SK-N-SH (cell line): ENCODE data around the gene THUMPD2. TPM values are rescaled to one million over a fixed set of nuclear protein-coding genes. Genes with fewer than 3 reads are reported as not detected.

ENCODE experiments used
- CTCF ChIA-PET: fragments of 300-600, 350-600 bp; formaldehyde crosslinking; extraction: SDS; loops from one replicate; lab custom pipeline; 2021; lab: Yijun Ruan, JAX
- POLR2A ChIA-PET: fragments of 350-600 bp; sonication (Branson Sonifier 250); formaldehyde crosslinking; extraction: SDS; loops from one replicate; lab custom pipeline; 2020; ENCODE audit warnings: antibody characterized with exemption, inconsistent platforms; lab: Yijun Ruan, JAX
- DNase-seq: peaks from one replicate; pipeline ENCODE4 v3.0.0; 2012
- H2AFZ ChIP-seq: fragments of 200-600 bp; sonication (generic); 2 replicates; pipeline ENCODE4 v1.8.1; 2016; ENCODE audit warnings: antibody characterized with exemption, mild to moderate bottlenecking, low read depth
- H3F3A ChIP-seq: fragments of 200-600 bp; sonication (generic); replicated peaks from 2 replicates; pipeline ENCODE3; 2016; ENCODE audit warnings: antibody characterized with exemption, mild to moderate bottlenecking; ENCODE audit not compliant: insufficient read depth
- H3K27ac ChIP-seq, 2 experiments: fragments of 200-500 bp in 1 of 2; fragments of 200-600 bp in 1 of 2; sonication (Bioruptor generic) in 1 of 2; sonication (generic), shearing (Covaris generic) in 1 of 2; 2 replicates each; pipeline versions ENCODE4 v1.5.1 to v1.6.1; 2014 to 2016; ENCODE audit warnings: low read depth in 2 of 2, inconsistent platforms in 1 of 2, low read length in 1 of 2, mild to moderate bottlenecking in 1 of 2, mixed read lengths in 1 of 2
- H3K27me3 ChIP-seq: fragments of 200-600 bp; sonication (generic), shearing (Covaris generic); 2 replicates; pipeline ENCODE4 v1.6.1; 2016; ENCODE audit warnings: mixed run types; ENCODE audit not compliant: insufficient read depth
- H3K36me3 ChIP-seq, 2 experiments: fragments of 200-500 bp in 1 of 2; fragments of 200-600 bp in 1 of 2; sonication (Bioruptor generic) in 1 of 2; sonication (generic) in 1 of 2; replicated peaks in 1 of 2; 2 replicates each; pipeline versions ENCODE3 to v1.5.1; 2014 to 2016; ENCODE audit warnings: low read length in 1 of 2, mild to moderate bottlenecking in 1 of 2; ENCODE audit not compliant: insufficient read depth in 2 of 2, control insufficient read depth in 1 of 2
- H3K4me1 ChIP-seq, 2 experiments: fragments of 200-500 bp in 1 of 2; fragments of 200-600 bp in 1 of 2; sonication (Bioruptor generic) in 1 of 2; sonication (generic), shearing (Covaris generic) in 1 of 2; 2 replicates each; pipeline versions ENCODE4 v1.5.1 to v1.6.1; 2014 to 2016; ENCODE audit warnings: low read depth in 1 of 2, low read length in 1 of 2, mixed run types in 1 of 2; ENCODE audit not compliant: insufficient read depth in 2 of 2, control insufficient read depth in 1 of 2
- H3K4me2 ChIP-seq: fragments of 200-600 bp; sonication (generic), shearing (Covaris generic); 2 replicates; pipeline ENCODE4 v1.6.1; 2017; ENCODE audit warnings: mixed run types
- H3K4me3 ChIP-seq, 2 experiments: fragments of 200-500 bp in 1 of 2; fragments of 200-600 bp in 1 of 2; sonication (Bioruptor generic) in 1 of 2; sonication (generic), shearing (Covaris generic) in 1 of 2; 2 replicates each; pipeline versions ENCODE4 v1.5.1 to v1.8.1; 2014 to 2016; ENCODE audit warnings: low read depth in 2 of 2, inconsistent platforms in 1 of 2, low read length in 1 of 2, mild to moderate bottlenecking in 1 of 2, mixed read lengths in 1 of 2, moderate library complexity in 1 of 2
- H3K79me2 ChIP-seq: fragments of 200-600 bp; sonication (generic); 2 replicates; pipeline ENCODE4 v1.8.1; 2017; ENCODE audit warnings: mild to moderate bottlenecking; ENCODE audit not compliant: insufficient read depth
- H3K9ac ChIP-seq: fragments of 200-600 bp; sonication (generic); 2 replicates; pipeline ENCODE4 v1.6.1; 2017; ENCODE audit warnings: mixed run types
- H3K9me2 ChIP-seq: fragments of 200-600 bp; sonication (generic); 2 replicates; pipeline ENCODE4 v1.6.1; 2017; ENCODE audit warnings: mixed run types
- H3K9me3 ChIP-seq: fragments of 200-600 bp; sonication (generic); 2 replicates; pipeline ENCODE4 v1.6.1; 2017; ENCODE audit warnings: mixed run types, mild to moderate bottlenecking, moderate library complexity
- H4K20me1 ChIP-seq: fragments of 200-600 bp; sonication (generic); 2 replicates; pipeline ENCODE4 v1.6.1; 2017; ENCODE audit warnings: mild to moderate bottlenecking, mixed run types; ENCODE audit not compliant: insufficient read depth
- CHD2 ChIP-seq: fragments of 150-350 bp; IDR thresholded peaks from 2 replicates; pipeline ENCODE4 v1.6.1; 2018; ENCODE audit warnings: low read length; ENCODE audit not compliant: partially characterized antibody
- EP300 ChIP-seq, 2 experiments: IDR thresholded peaks; 2 replicates each; pipeline versions ENCODE4 v1.4.0 to v1.6.1; 2012; ENCODE audit warnings: borderline replicate concordance in 1 of 2, low read depth in 1 of 2, low read length in 1 of 2
- FOSL2 ChIP-seq: IDR thresholded peaks from 2 replicates; pipeline ENCODE4 v1.4.0; 2012; ENCODE audit warnings: low read depth, mild to moderate bottlenecking, moderate library complexity, borderline replicate concordance
- GABPA ChIP-seq: IDR thresholded peaks from 2 replicates; pipeline ENCODE4 v1.4.0; 2012; ENCODE audit warnings: low read depth, mild to moderate bottlenecking
- GATA2 ChIP-seq: sonication (generic); formaldehyde crosslinking; IDR thresholded peaks from 2 replicates; pipeline ENCODE4 v1.5.0; 2020; ENCODE audit warnings: mild to moderate bottlenecking, missing genetic modification reagents
- NRF1 ChIP-seq: IDR thresholded peaks from 2 replicates; pipeline ENCODE4 v1.6.1; 2012; ENCODE audit warnings: low read depth, mild to moderate bottlenecking, low read length
- RAD21 ChIP-seq: IDR thresholded peaks from 2 replicates; pipeline ENCODE4 v1.6.1; 2012; ENCODE audit warnings: mild to moderate bottlenecking, low read length
- REST ChIP-seq: IDR thresholded peaks from 2 replicates; pipeline ENCODE4 v1.6.1; 2012; ENCODE audit warnings: mild to moderate bottlenecking, low read depth, low read length, moderate library complexity
- RFX5 ChIP-seq: IDR thresholded peaks from 2 replicates; pipeline ENCODE4 v1.6.1; 2012; ENCODE audit warnings: mild to moderate bottlenecking, improper control_type of control experiment, low read length
- SMC3 ChIP-seq: IDR thresholded peaks from 2 replicates; pipeline ENCODE4 v1.6.1; 2012; ENCODE audit warnings: low read depth, low read length, improper control_type of control experiment
- TCF12 ChIP-seq: IDR thresholded peaks from 2 replicates; pipeline ENCODE4 v1.4.0; 2012
- YY1 ChIP-seq: IDR thresholded peaks from 2 replicates; pipeline ENCODE4 v1.4.0; 2012; ENCODE audit warnings: low read depth, mild to moderate bottlenecking
- WGBS: methylation state at CpG from one replicate; pipeline ENCODE4 v1.1.6; 2017; ENCODE audit warnings: low lambda C conversion rate; 5-methylcytosine and 5-hydroxymethylcytosine counted together
- polyA plus RNA-seq, 3 experiments: library from polyadenylated mRNA; depleted of rRNA; stranded (reverse); fragments of >200 nt; gene quantifications; 2 replicates each; pipeline ENCODE4 v1.2.3, GENCODE V29; 2012
- TF ChIP-seq, protein P1 (sequence below): IDR thresholded peaks from 2 replicates; pipeline ENCODE4 v1.4.0; 2012; ENCODE audit warnings: low read depth, borderline replicate concordance
- TF ChIP-seq, protein P2 (sequence below): IDR thresholded peaks from 2 replicates; pipeline ENCODE4 v1.4.0; 2012; ENCODE audit warnings: low read depth, borderline replicate concordance

THUMPD2 gene
- polyA plus RNA-seq, 1 of the 3 experiments (the other 2 are of a cell fraction): 5.3 TPM

GRCh38 chr2:39712953-39713352 is 66.1 kb downstream of the THUMPD2 start:
- DNase-seq: no peak
- no peaks in the 10 kb centered on the region for H4K20me1 ChIP-seq
- H3F3A ChIP-seq: no peaks in the 10 kb centered on the region
- peaks cover 0 to 3% of the 10 kb centered on the region in 2 experiments; a peak in 2 of 4 replicates for H3K4me1 ChIP-seq
- ChIA-PET CTCF (interaction anchor here (1.6 to 10.8 kb wide), 2 partner anchors 15 to 16 kb away, joined by 4 to 88 read pairs; no protein-coding TSS in a partner anchor), POLR2A (no interaction called here)
- H3K4me3 ChIP-seq: no peak overlapping the region
- no peak overlapping the region for H3K4me2 ChIP-seq
- no peak overlapping the region for H2AFZ ChIP-seq
- no peaks in the 10 kb centered on the region for H3K79me2 ChIP-seq
- H3K36me3 ChIP-seq: no peaks in the 10 kb centered on the region
- TF ChIP-seq, protein P1, sequence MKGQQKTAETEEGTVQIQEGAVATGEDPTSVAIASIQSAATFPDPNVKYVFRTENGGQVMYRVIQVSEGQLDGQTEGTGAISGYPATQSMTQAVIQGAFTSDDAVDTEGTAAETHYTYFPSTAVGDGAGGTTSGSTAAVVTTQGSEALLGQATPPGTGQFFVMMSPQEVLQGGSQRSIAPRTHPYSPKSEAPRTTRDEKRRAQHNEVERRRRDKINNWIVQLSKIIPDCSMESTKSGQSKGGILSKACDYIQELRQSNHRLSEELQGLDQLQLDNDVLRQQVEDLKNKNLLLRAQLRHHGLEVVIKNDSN: no peak
- no peak for TF ChIP-seq FOSL2
- TF ChIP-seq SMC3: no peak
- no peak for TF ChIP-seq NRF1
- TF ChIP-seq RFX5: no peak
- TF ChIP-seq, protein P2, sequence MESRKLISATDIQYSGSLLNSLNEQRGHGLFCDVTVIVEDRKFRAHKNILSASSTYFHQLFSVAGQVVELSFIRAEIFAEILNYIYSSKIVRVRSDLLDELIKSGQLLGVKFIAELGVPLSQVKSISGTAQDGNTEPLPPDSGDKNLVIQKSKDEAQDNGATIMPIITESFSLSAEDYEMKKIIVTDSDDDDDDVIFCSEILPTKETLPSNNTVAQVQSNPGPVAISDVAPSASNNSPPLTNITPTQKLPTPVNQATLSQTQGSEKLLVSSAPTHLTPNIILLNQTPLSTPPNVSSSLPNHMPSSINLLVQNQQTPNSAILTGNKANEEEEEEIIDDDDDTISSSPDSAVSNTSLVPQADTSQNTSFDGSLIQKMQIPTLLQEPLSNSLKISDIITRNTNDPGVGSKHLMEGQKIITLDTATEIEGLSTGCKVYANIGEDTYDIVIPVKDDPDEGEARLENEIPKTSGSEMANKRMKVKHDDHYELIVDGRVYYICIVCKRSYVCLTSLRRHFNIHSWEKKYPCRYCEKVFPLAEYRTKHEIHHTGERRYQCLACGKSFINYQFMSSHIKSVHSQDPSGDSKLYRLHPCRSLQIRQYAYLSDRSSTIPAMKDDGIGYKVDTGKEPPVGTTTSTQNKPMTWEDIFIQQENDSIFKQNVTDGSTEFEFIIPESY: no peak
- TF ChIP-seq GATA2: no peak
- no peak for TF ChIP-seq TCF12
- TF ChIP-seq YY1: no peak
- no peak for TF ChIP-seq REST
- TF ChIP-seq RAD21: no peak
- TF ChIP-seq CHD2: no peak
- TF ChIP-seq EP300 (IDR thresholded peaks at IDR 0.05; ENCODE audit: borderline replicate concordance in 1 of 2, low read depth in 1 of 2, low read length in 1 of 2): no peak
- no peak for TF ChIP-seq GABPA
- H3K9me2 ChIP-seq: no peaks in the 10 kb centered on the region
- no peak overlapping the region for H3K9ac ChIP-seq
- H3K27ac ChIP-seq: no peak overlapping the region
- no peaks in the 10 kb centered on the region for H3K9me3 ChIP-seq
- 75% methylated on average over 5 of the region's 5 CpGs for WGBS
- H3K27me3 ChIP-seq: no peaks in the 10 kb centered on the region
